RPMI7951 (cell line): ENCODE measurements around the gene CBLL2. TPM values are rescaled to one million over a fixed set of nuclear protein-coding genes. Genes with fewer than 3 reads are reported as not detected.

ENCODE experiments used
- total RNA-seq: library from RNA; depleted of rRNA; stranded (reverse); fragments of >200 nt; shearing (Covaris generic); gene quantifications from 2 replicates; pipeline ENCODE4 v1.2.3, GENCODE V29; 2014; rRNA removed

CBLL2 gene
- total RNA-seq, 1 experiment from 2014 or later = not detected

Other genes with a start within 250 kb of the CBLL2 start
- gene PHEX, start 240.6 kb upstream of the CBLL2 start, total RNA-seq = 0.78 and 0.84 TPM in 2 replicates